HG03064 (cell line): ENCODE data around the gene PPIP5K1.

Experiments
- ATAC-seq: cut with Tn5 transposase; IDR thresholded peaks from one replicate; pipeline ENCODE4 v1.9.1; 2021; ENCODE audit warnings: low read depth; ENCODE audit not compliant: unreplicated experiment

PPIP5K1 gene

GRCh38 chr15:43519196-43519595 lies 70.8 kb downstream of the PPIP5K1 start:
- ATAC-seq: no peak

GRCh38 chr15:43518197-43518761 lies 71.7 kb downstream of the PPIP5K1 start:
- no peak for ATAC-seq

GRCh38 chr15:43517354-43518196 lies 72.4 kb downstream of the PPIP5K1 start, which contains the start of gene MAP1A:
Gene MAP1A, plus strand, starts transcription at chr15:43517608. Its CDS starts 3,866 bp downstream, at chr15:43521474.
- no peak for ATAC-seq

GRCh38 chr15:43516801-43517353 lies 73.1 kb downstream of the PPIP5K1 start:
- ATAC-seq: no peak

GRCh38 chr15:43516185-43516584 lies 73.8 kb downstream of the PPIP5K1 start:
- no peak for ATAC-seq

- no peak for ATAC-seq
Measured at GRCh38 chr15:43515741-43516140, 74.3 kb downstream of the PPIP5K1 start.

GRCh38 chr15:43514241-43515057 lies 75.6 kb downstream of the PPIP5K1 start:
- no peak for ATAC-seq

GRCh38 chr15:43513550-43513949 lies 76.5 kb downstream of the PPIP5K1 start:
- no peak for ATAC-seq

GRCh38 chr15:43511012-43511885 lies 78.8 kb downstream of the PPIP5K1 start:
- peak; percentile 1 for ATAC-seq

GRCh38 chr15:43510200-43511011 lies 79.6 kb downstream of the PPIP5K1 start:
- peak; percentile 97 for ATAC-seq

- no peak for ATAC-seq
Measured at GRCh38 chr15:43509660-43510199, 80.3 kb downstream of the PPIP5K1 start.

GRCh38 chr15:43508991-43509659 lies 80.9 kb downstream of the PPIP5K1 start:
- ATAC-seq: no peak

- no peak for ATAC-seq
Measured at GRCh38 chr15:43508421-43508820, 81.6 kb downstream of the PPIP5K1 start.

GRCh38 chr15:43505738-43506137 lies 84.3 kb downstream of the PPIP5K1 start:
- no peak for ATAC-seq

GRCh38 chr15:43499635-43500034 lies 90.4 kb downstream of the PPIP5K1 start:
- no peak for ATAC-seq

GRCh38 chr15:43498990-43499389 lies 91.0 kb downstream of the PPIP5K1 start:
- no peak for ATAC-seq

- no peak for ATAC-seq
Measured at GRCh38 chr15:43493703-43494472, 96.1 kb downstream of the PPIP5K1 start.
